ENCODE results near the gene DLGAP4. TPM values are rescaled to one million over a fixed set of nuclear protein-coding genes. Genes with fewer than 3 reads are reported as not detected.

The DLGAP4 gene
- total and polyA plus RNA-seq, 9 of the 15 experiments (the other 6 are each of a cell fraction or from before 2014, with no cell fraction given), result 0.31 to 34.1 (median 4.5) TPM

- TF ChIP-seq POLR2G (IDR thresholded peaks at IDR 0.05; ENCODE audit: low read depth, low read length) (peak; percentile 55; the same call in 1 of the 2 replicates), ZNF408 (CRISPR knock-in tag; IDR thresholded peaks at IDR 0.05; ENCODE audit: low read depth) (no peak), NCOA6 (IDR thresholded peaks at IDR 0.05) (peak; percentile 87), IRF1 (CRISPR knock-in tag; IDR thresholded peaks at IDR 0.05; ENCODE audit: borderline replicate concordance) (no peak), SP1 (CRISPR knock-in tag; IDR thresholded peaks at IDR 0.05) (0 out of 2 replicates have a peak, but pooled peaks have one; percentile 19), CCNT2 (IDR thresholded peaks at IDR 0.05; ENCODE audit: borderline replicate concordance, extremely low read depth, insufficient read length, low read depth, low read length) (peak; percentile 23)
These were observed 235.2 kb downstream of the DLGAP4 start, which contains the start of gene MYL9 (continued) for GRCh38 chr20:36541227-36541767.

GRCh38 chr20:36541768-36542488 lies 235.8 kb downstream of the DLGAP4 start:
- Histone ChIP-seq H3K27ac (ENCODE audit: extremely low read depth, low read depth, low read length) (peak overlapping the region; percentile 66; the same call in 1 of the 3 replicates), H3K9me3 (replicated peaks; ENCODE audit: control insufficient read depth, insufficient read depth, low read depth, low read length) (no peaks in the 10 kb centered on the region), H3K4me1 (replicated peaks in 1 of 2; ENCODE audit: control insufficient read depth in 2 of 2, insufficient read depth in 2 of 2, low read length in 2 of 2) (peaks cover 0 to 41% of the 10 kb centered on the region in 2 experiments; a peak in 3 of 5 replicates), H3K9me1 (ENCODE audit: control insufficient read depth, insufficient read depth, low read length) (no peaks in the 10 kb centered on the region), H3K4me3 (peak overlapping the region; percentile 41), H2AFZ (ENCODE audit: low read depth, low read length) (peak overlapping the region; percentile 88), H4K20me1 (replicated peaks; ENCODE audit: control insufficient read depth, insufficient read depth, low read length) (no peaks in the 10 kb centered on the region), H3K4me2 (ENCODE audit: insufficient read depth, low read length) (peak overlapping the region; percentile 61), H3K79me2 (ENCODE audit: control insufficient read depth, insufficient read depth, low read length) (no peaks in the 10 kb centered on the region), H3K27me3 (ENCODE audit: control insufficient read depth in 2 of 2, insufficient read depth in 2 of 2, low read length in 2 of 2) (no peaks in the 10 kb centered on the region), H3K9ac (ENCODE audit: insufficient read depth in 1 of 2, low read depth in 2 of 2, low read length in 2 of 2) (peak overlapping the region; percentile 43 to 87; a peak in 3 of 4 replicates), H3K36me3 (ENCODE audit: control insufficient read depth, insufficient read depth, low read length) (no peaks in the 10 kb centered on the region)
- DNase-seq (ENCODE audit: extremely low read depth in 1 of 4, low spot score in 3 of 4), result peak; percentile 62 to 76 (median 68)
- ChIA-PET CTCF (ENCODE audit: low intra/inter-chr PET ratio) (no interaction called here), POLR2A (interaction anchor here (0.6 kb wide), 2 partner anchors 25 to 332 kb away, joined by 3 read pairs; no protein-coding TSS in a partner anchor)
- FAIRE-seq, result peak; percentile 58
- in situ Hi-C loops (cut with MboI) (loop anchor here (10.0 kb wide), 1 partner anchor 1467 kb away; no protein-coding TSS in a partner anchor), intact Hi-C loops (cut with micrococcal nuclease) (loop anchor here (10.0 kb wide), 1 partner anchor 107 kb away; no protein-coding TSS in a partner anchor)
- WGBS (ENCODE audit: insufficient coverage, low coverage, missing lambda C conversion rate), result 21% methylated on average over 5 of the region's 14 CpGs
- peak; percentile 87 for ATAC-seq
- no TSS peak for BruUV-seq (replicated peaks)
- TF ChIP-seq ASH1L (IDR thresholded peaks at IDR 0.05; ENCODE audit: borderline replicate concordance, low read depth, partially characterized antibody) (no peak), BACH1 (tag; IDR thresholded peaks at IDR 0.05) (no peak), RAD21 (CRISPR knock-in tag; conservative IDR thresholded peaks at IDR 0.05 in 1 of 2, IDR thresholded peaks at IDR 0.05 in 1 of 2) (peak in 1 of 2 experiments; percentile 41; a peak in 2 of 4 replicates), IRF9 (tag; IDR thresholded peaks at IDR 0.05) (no peak), NR2C2 (CRISPR knock-in tag; IDR thresholded peaks at IDR 0.05) (no peak), NR2C2 (tag; IDR thresholded peaks at IDR 0.05) (no peak), POLR2AphosphoS5 (IDR thresholded peaks at IDR 0.05; ENCODE audit: control insufficient read depth, insufficient read depth, low read depth, low read length) (no peak), USF1 (CRISPR knock-in tag; IDR thresholded peaks at IDR 0.05) (no peak), NFRKB (IDR thresholded peaks at IDR 0.05; ENCODE audit: low read depth) (no peak)

Data from K562 (cell line).